Measurements from ENCODE around the gene VARS2.

GRCh38 chr6:30926644-30927043 is 12.6 kb downstream of the VARS2 start:
- no peak for TF ChIP-seq CTCF (conservative IDR thresholded peaks at IDR 0.05; ENCODE audit: low read length)
- no peak for TF ChIP-seq EZH2phosphoT487 (IDR thresholded peaks at IDR 0.05; ENCODE audit: borderline replicate concordance)

Measured in Loucy (cell line).